NCI-H1092 treated with DMSO at 0.1 percent for 48 hours (cell line): ENCODE data around the gene LMO1.

Experiments
- DNase-seq: peaks from one replicate; lab custom pipeline; 2025; lab: John Stamatoyannopoulos, UW

Gene LMO1

DNA sequence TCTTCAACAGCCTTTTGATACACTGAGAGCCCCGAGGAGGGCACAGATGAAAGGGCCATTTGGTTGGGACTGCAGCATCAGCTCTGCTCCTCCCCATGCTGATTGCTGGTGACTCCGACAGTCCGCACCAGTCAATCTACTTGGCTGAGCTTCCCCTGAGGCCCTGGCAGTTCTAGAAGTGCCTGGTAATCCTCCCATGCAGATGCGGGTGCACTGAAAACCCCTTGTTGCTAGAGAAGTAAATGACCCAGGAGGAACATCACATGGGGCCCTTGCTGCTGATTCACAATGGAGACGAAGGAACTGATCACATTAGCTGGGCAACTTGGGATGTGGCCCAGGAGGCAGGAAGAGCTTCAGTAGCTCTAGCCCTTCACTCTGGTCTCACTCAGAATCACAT is 59.7 kb downstream of the LMO1 start:
- no peak for DNase-seq

DNA sequence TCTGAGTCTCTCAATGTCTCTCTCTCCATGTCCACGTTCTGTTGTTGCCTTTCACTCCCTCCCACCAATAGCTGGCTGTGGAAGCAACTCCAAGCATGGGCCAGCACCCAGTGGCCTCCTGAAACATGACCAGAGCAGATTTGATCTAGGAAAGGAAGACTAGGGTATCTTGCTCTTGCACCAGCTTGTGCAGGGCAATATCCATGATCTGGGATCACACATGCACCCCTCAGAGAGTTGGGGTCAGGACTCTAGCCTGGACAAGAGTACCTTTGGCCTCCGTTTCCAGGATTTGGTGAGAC is 60.3 kb downstream of the LMO1 start:
- DNase-seq = no peak

DNA sequence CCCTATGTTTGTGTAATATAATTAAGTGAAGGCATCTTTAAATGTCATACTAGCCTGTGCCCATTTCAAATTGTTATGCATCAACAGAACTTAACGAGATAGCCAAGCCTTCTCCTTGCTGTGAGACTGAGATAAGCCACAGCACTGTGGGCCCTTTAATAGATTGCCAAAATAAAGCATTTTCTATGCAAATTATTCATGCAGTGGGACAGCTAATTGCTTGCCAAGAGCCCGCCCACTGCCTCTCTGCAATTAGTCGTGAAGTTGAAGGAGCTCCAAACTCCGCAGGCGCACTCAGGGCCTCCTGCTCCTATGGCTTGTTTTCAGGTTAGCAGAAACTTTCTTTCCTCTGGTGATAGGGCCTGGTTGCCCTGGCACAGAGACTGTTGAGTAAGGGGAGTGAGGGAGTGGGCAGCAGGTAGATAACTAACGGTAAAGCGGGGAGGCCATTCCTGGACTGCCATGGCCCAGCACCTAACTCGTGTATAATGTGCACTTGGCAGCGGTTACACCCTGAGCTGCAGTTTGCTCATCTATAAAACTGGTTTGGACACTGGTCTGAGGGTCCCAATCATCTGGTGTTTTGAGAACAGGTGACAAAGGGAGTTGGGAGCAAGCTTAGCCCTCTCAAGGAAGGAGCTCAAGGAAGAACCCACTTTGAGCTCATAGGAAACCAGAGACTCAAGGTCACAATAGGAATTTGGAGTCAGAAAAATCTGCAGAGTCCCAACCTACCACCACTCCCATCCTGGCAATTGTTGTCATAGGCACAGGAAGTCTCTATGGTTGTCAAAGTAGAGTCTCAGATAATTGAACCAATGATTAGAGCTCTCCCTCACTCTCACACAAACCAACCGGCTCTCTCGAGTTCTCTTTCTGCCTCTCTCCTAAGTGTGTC is 60.9 kb downstream of the LMO1 start:
- no peak for DNase-seq

DNA sequence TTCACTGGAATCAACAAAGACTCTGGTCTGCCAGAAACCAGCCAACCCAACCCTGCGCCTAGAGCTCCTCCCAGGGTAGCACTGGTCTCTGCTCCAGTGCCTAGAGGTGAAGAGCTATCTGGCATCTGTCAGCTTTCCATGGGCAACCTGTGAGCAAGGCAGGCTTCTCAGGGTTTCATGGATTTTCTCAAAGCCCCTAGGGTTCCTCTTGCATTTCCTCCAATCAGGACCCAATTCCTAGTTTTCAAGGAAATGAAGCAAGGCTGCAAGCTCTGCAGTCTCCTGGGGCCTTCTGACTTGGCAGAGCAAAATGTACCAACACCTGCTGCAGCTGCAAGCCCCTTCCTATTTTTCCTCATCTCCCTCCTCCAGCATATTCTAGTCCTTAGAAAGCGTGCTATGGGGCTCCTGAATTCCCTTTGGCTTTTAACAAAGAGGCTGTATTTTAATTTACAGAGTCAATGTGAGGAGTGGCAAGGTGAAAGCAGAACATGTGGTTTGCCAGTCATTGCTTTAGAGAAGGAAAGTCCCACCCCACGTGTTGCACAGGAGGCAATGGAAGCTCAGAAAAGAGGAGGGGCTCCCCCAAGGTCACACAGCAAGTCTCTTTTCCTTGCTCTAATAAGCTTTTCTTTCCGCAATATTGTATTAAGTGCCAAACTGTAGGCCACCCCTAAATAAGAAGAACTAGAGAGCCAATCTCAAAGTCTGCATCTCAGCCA is 61.9 kb downstream of the LMO1 start:
- DNase-seq = peak; percentile 47

DNA sequence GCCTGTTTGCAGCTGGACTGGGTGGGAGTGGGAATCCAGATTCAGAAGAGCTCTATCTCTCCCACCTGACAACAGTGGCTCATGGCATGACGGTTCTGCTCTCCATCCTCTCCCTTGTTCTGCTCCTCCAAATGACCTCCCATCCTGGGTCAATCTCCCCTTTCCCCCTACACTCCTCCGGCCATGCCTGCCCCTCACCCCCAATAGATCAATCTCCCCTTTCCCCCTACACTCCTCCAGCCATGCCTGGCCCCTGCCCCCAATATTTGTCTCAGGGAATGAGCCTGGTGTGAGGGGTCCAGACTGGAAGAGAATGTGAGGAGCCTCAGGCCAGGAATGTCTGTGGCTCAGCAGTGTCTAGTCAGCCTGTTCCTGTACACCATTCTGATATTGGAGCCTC is 64.0 kb downstream of the LMO1 start:
- no peak for DNase-seq

DNA sequence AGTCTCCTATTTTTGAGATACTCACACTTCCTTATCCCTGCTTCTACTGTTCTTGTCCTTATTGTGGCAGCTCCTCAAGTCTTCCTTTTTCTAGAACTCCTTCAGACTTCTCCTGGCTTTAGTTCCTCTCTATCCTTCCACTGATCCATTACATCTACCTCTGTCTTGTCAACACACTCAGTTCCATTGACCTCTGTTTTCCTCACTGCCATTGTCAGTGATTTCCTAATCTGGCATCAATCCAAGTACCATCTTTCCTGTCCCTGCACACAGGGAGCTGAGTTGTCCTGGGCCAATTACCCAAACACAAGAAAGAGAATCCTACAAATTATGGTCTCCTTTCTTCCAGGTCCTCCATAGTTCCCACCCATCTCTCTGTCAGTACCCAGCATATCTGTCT is 66.9 kb downstream of the LMO1 start:
- no peak for DNase-seq

DNA sequence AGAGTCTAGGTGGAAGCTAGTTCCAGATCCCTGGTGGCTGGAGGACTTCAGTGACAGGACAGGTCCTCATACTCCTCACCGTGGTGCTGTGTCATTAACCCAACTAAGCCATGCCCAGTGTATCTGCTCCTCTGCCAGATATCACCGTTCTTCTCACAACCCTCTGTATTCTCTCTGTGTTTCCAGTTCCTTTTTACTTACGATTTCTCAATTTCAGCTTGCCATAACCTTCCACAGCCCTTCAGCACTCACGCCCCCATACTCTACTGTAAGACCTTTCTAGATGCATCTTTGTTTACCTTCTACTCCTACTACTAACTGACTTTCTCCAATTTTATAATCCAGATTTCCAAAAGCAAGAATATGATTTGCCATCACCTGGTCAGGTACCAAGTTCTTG is 68.7 kb downstream of the LMO1 start:
- no peak for DNase-seq

DNA sequence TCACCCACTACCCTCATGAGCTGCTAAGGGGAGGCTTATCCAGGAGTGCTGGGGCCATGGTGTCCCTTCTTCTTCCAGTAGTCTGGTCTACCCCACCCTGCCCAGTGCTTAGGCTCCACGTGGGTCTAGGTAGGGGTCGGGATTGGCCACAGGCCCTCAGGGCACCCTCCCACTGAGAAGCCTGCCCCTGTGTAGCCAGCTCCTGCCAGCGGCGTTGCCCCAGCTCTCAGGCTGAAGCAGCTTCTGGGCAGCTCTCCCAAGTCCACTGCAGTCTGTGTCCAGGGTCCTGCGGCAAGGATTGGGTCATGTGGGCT is 70.8 kb downstream of the LMO1 start:
- DNase-seq = no peak

DNA sequence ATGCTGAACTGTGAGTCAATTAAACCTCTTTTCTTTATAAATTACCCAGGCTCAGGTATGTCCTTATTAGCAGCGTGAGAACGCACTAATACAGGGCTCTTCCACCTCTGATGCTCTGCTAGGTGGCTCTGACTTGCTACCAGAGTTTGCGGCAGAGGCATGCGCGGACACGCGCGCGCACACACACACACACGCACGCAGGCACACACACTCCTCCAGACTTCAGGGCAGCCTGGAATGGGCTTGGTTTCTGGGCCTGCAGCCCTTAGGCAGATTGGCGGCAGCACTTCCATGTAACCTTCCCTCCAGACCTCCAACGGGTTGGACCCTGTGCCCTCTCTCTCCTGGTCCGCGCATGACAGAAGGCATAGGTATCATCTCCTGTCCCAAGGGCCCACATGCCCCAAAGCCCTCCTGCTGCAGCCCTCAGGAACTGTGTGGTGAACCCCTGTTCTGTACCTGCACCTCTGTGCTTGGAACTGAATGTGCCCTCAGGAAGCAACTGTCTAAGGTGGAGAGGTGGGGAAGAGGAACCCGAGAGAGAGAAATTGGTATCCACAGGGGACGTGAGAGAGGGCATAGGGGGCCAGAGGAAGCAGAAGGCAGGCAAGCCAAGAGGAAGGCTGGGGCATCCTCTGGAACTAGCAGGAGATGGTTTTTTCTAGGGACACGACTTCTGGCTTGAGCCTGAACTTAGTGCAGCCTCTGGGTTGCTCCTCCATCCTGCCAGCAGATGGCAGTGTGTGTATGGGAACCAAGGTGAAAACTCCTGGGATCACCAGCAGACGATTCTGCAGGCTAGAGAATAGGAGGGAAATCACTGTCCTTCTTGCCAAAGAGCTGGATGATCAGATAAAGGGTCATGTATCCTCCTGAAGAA is 71.4 kb downstream of the LMO1 start:
- peak; percentile 65 for DNase-seq

DNA sequence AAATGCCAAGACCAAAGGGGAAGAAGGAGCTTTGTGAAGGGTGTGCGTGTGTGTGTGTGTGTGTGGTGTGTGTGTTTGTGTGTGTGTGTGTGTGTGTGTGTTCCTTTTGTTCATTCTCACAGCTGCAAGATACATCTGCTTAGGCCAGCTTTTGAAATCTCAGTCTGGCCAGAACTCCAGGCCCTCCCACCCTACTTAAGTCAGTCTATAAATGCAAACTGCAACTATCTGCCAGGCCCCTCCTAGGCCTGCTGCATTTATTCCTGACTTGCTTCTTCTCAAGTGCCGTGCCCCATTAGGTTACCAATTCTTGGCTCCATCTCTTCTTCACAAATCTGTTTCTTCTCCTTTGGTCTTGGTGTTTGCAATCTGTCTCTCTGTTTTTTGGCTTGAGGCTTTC is 73.2 kb downstream of the LMO1 start:
- no peak for DNase-seq

DNA sequence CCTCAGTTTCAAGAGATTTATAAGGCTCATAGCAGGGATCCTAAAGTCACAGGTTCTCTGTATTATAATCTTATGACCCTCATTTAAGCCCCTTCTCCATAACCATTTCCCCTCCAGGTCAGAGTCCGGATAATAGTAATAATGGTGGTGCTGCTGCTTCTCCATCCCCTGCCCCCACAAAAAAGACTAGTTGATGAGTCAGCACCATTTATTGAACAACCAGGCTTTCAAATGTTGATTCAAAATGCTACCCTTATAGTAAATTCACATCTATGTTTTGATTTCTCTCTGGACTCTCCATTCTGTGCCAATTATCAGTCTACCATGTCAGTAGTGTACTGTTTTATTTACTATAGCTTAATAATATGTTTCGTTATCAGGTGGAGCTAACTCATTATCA is 77.2 kb downstream of the LMO1 start:
- no peak for DNase-seq

DNA sequence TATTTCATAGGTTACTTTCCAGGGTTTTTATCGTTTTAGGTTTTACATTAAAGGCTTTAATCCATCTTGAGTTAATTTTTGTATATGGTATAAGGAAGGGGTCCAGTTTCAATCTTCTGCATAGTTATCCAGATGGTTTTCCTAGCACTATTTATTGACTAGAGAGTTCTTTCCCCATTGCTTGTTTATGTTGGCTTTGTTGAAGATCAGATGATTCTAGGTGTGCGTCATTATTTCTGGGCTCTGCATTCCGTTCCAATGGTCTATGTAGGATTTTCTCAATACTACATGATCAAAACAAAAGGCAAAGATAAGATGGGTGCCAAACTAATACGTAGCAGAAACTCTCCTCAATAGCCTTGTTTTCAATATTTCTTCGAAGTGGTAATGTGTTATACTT is 80.6 kb downstream of the LMO1 start:
- DNase-seq = no peak

DNA sequence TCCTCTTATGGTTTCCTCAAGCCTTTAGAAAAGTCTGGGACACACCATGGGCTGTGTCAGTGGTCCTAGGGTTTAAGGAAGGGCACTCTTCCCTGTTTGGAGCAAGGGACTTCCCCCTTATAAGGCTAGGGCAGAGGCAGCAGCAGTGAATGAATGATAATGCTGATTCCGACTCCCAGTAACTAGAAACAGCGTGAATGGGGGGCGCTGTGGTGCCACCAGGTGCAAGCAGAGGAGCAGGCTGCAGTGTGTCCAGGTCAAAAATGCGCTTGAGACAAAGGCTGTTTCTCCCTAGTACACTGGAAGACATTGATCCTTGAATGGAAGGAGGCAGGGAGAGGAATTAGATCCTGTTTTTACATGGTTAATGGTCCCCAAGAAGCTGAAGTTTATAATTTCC is 83.2 kb downstream of the LMO1 start:
- no peak for DNase-seq

DNA sequence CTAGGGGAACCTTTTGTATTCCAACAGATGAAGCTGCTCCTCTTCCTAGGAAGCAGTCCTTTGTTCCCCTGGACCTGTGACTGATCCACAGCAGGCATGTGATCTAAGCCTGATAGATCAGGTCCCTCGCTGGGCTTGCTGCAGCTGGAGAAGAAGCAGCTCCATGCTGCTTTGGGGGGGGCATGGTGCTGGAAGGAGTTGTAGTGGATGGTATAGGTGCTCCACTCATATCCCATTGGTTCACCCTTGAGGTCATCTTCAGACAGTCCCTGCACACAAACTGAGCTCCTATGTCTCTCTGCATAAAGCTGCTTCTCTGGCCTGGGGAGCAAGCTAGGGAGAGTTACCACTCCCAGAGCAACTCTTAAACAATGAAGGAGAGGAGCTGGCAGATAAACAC is 85.4 kb downstream of the LMO1 start:
- no peak for DNase-seq

DNA sequence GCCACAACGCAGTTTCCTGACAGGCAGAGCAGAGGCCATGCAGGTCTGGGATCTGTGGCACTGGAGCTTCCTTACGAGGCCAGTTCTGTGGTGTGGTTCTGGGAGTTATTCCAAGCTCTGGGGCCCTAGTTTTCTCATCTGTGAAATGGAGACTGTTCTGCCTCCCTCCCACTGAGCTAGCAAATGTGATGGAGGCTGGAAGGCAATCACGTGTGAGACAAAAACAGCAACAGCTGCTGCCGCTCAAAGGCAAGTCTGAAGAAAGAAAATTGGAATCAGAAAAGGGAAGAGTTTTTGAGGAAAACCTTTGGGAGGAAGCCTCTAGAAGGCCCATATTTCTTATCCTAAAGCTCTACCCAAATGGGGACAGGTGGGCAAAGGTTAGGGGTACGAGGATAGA is 86.5 kb downstream of the LMO1 start:
- DNase-seq = no peak
